GM19397 (cell line): ENCODE measurements around the gene LCTL.

ENCODE experiments used
- ATAC-seq: cut with Tn5 transposase; IDR thresholded peaks from one replicate; pipeline ENCODE4 v1.9.1; 2021; ENCODE audit warnings: mild to moderate bottlenecking, moderate library complexity; ENCODE audit not compliant: unreplicated experiment

LCTL gene

GRCh38 chr15:66565741-66566144 lies at the start of gene LCTL:
Gene LCTL, minus strand, starts transcription at chr15:66565998. Its CDS starts 633 bp downstream, at chr15:66565365.
- ATAC-seq: no peak

- no peak for ATAC-seq
Observed at GRCh38 chr15:66614951-66615760, 49.4 kb upstream of the LCTL start.

- no peak for ATAC-seq
Observed at GRCh38 chr15:66614456-66614855, 48.7 kb upstream of the LCTL start.

- ATAC-seq: no peak
Observed at GRCh38 chr15:66613743-66614142, 47.9 kb upstream of the LCTL start.

- no peak for ATAC-seq
Observed at GRCh38 chr15:66611257-66612053, 45.7 kb upstream of the LCTL start.

- ATAC-seq: no peak
Observed at GRCh38 chr15:66609876-66610275, 44.1 kb upstream of the LCTL start.

- no peak for ATAC-seq
Observed at GRCh38 chr15:66608881-66609280, 43.1 kb upstream of the LCTL start.

- ATAC-seq: no peak
Observed at GRCh38 chr15:66608159-66608558, 42.4 kb upstream of the LCTL start.

GRCh38 chr15:66603301-66604179 lies 37.7 kb upstream of the LCTL start:
- ATAC-seq: no peak

GRCh38 chr15:66601521-66601920 lies 35.7 kb upstream of the LCTL start:
- no peak for ATAC-seq

GRCh38 chr15:66600240-66600627 lies 34.4 kb upstream of the LCTL start:
- no peak for ATAC-seq

GRCh38 chr15:66599536-66600239 lies 33.9 kb upstream of the LCTL start:
- ATAC-seq: no peak

- no peak for ATAC-seq
Observed at GRCh38 chr15:66598095-66598815, 32.5 kb upstream of the LCTL start.

GRCh38 chr15:66595931-66596545 lies 30.2 kb upstream of the LCTL start:
- ATAC-seq: no peak

GRCh38 chr15:66595332-66595731 lies 29.5 kb upstream of the LCTL start:
- ATAC-seq: no peak

- ATAC-seq: no peak
Observed at GRCh38 chr15:66594836-66595235, 29.0 kb upstream of the LCTL start.

GRCh38 chr15:66594344-66594743 lies 28.5 kb upstream of the LCTL start:
- ATAC-seq: no peak

- no peak for ATAC-seq
Observed at GRCh38 chr15:66593219-66593780, 27.5 kb upstream of the LCTL start.
